ENCODE measurements around the gene TBC1D32.

GRCh38 chr6:121347484-121347883 lies 13.2 kb upstream of the TBC1D32 start:
- TF ChIP-seq POLR2AphosphoS5 (IDR thresholded peaks at IDR 0.05; ENCODE audit: low read depth) (no peak), SPI1 (IDR thresholded peaks at IDR 0.05; ENCODE audit: borderline replicate concordance, low read depth) (no peak), CTCF (IDR thresholded peaks at IDR 0.05; ENCODE audit: insufficient read depth, low read length) (no peak), REST (IDR thresholded peaks at IDR 0.05; ENCODE audit: insufficient replicate concordance, low read depth) (no peak)
